Measurements from ENCODE around the gene IFNGR2. TPM values are rescaled to one million over a fixed set of nuclear protein-coding genes. Genes with fewer than 3 reads are reported as not detected.
"Not testable (repeated sequence)": the region's sequence is repeated elsewhere in the genome, so short reads cannot be mapped to it uniquely, and the experiment has no call there.

IFNGR2 gene
- total RNA-seq, 1 donor from 2014 or later: 59.9 TPM

DNA sequence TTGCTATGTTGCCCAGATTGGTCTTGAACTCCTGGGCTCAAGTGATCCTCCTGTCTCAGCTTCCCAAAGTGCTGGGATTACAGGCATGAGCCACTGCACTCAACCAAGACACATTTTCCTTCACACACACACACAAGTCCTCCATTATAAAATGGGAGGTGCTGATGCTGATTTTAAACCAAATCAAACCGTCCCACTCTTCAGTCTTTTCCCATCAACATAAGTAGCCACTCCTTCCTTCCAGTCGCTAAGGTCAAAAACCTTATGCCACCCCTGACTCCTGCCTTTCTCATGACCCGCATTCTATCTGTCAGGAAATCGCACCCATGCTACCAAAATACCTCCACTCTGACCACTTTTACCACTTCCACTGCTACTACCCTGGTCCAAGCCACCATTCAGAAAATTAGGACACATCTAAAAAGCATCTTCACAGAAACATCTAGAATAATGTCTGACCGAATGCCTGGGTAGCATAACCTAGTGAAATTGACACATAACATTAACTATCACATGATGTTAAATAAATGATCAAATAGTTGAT is 28.0 kb upstream of the IFNGR2 start:
- DNase-seq (ENCODE audit: low read depth): no peak
- no peak overlapping the region for H3K4me3 ChIP-seq (ENCODE audit: low read depth, low read length)
- TF ChIP-seq, protein P1, sequence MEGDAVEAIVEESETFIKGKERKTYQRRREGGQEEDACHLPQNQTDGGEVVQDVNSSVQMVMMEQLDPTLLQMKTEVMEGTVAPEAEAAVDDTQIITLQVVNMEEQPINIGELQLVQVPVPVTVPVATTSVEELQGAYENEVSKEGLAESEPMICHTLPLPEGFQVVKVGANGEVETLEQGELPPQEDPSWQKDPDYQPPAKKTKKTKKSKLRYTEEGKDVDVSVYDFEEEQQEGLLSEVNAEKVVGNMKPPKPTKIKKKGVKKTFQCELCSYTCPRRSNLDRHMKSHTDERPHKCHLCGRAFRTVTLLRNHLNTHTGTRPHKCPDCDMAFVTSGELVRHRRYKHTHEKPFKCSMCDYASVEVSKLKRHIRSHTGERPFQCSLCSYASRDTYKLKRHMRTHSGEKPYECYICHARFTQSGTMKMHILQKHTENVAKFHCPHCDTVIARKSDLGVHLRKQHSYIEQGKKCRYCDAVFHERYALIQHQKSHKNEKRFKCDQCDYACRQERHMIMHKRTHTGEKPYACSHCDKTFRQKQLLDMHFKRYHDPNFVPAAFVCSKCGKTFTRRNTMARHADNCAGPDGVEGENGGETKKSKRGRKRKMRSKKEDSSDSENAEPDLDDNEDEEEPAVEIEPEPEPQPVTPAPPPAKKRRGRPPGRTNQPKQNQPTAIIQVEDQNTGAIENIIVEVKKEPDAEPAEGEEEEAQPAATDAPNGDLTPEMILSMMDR (conservative IDR thresholded peaks at IDR 0.05; ENCODE audit: low read depth, low read length): no peak

- no peak for DNase-seq (ENCODE audit: low read depth)
- no peak overlapping the region for H3K4me3 ChIP-seq (ENCODE audit: low read depth, low read length)
- TF ChIP-seq, protein P1 (conservative IDR thresholded peaks at IDR 0.05; ENCODE audit: low read depth, low read length): no peak
Measured at GRCh38 chr21:33377221-33377920, 25.8 kb upstream of the IFNGR2 start.

DNA sequence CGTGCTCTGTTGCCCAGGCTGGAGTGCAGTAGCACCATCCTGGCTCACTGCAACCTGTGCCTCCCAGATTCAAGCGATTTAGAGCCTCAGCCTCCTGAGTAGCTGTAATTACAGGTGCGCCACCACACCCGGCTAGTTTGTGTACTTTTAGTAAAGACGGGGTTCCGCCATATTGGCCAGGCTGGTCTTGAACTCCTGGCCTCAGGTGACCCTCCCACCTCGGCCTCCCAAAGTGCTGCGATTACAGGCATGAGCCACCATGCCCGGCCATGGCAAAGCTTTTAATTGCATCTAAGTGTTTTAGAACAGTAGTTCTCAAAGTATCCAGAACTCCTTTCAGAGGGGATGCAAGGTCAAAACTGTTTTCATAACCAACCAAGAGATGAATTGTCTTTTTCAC is 25.1 kb upstream of the IFNGR2 start:
- no peak for DNase-seq (ENCODE audit: low read depth)
- TF ChIP-seq, protein P1 (conservative IDR thresholded peaks at IDR 0.05; ENCODE audit: low read depth, low read length): no peak

DNA sequence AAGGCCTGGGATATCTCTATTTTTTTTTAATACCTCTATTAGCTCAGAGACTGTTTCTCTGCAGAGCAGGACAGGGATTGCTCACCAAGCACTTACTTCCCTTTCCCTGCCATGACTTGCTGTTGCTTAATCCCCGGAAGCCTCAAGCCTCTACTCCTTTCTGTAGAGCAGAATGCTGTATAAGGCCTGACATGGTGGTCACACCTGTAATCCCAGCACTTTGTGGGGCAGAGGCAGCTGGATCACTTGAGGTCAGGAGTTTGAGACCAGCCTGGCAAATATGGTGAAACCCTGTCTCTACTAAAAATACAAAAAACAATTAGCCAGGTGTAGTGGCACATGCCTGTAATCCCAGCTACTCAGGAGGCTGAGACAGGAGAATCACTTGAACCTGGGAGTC is 23.3 kb upstream of the IFNGR2 start:
- peak; percentile 43 for DNase-seq (ENCODE audit: low read depth)
- not testable (repeated sequence) for H3K4me3 ChIP-seq (ENCODE audit: low read depth, low read length)

More for the DNA sequence above, 25.1 kb upstream of the IFNGR2 start:
- no peak overlapping the region for H3K4me3 ChIP-seq (ENCODE audit: low read depth, low read length)

DNA sequence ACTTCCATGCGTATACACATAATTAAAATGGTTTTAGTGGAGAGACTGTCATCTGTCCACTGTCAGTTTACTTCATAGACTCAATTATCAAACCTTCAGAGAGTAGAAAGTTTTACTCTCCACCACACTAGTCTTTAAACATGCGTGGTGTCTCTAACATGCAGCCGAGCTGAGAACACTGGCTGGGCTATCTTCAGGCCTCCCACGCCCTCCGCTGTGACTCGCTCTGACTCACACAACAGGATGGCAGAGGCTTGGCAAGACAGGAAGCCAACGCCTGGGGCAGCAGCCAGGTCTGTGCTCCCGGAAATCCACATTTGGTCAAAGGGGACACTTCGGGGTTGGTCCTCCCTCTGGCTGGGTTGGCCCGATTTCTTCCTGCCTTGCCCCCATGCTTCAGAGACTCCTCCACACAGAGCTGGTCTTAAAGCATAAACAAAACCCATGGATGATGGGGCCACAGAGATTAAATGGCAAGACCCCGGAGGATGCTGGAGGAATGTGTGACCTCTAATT is 22.7 kb upstream of the IFNGR2 start:
- H3K4me3 ChIP-seq (ENCODE audit: low read depth, low read length): no peak overlapping the region
- DNase-seq (ENCODE audit: low read depth): peak; percentile 80
- TF ChIP-seq, protein P1 (conservative IDR thresholded peaks at IDR 0.05; ENCODE audit: low read depth, low read length): no peak

GRCh38 chr21:33381381-33381780 is 21.8 kb upstream of the IFNGR2 start:
- DNase-seq (ENCODE audit: low read depth); H3K4me3 ChIP-seq (ENCODE audit: low read depth, low read length): not testable (repeated sequence)

DNA sequence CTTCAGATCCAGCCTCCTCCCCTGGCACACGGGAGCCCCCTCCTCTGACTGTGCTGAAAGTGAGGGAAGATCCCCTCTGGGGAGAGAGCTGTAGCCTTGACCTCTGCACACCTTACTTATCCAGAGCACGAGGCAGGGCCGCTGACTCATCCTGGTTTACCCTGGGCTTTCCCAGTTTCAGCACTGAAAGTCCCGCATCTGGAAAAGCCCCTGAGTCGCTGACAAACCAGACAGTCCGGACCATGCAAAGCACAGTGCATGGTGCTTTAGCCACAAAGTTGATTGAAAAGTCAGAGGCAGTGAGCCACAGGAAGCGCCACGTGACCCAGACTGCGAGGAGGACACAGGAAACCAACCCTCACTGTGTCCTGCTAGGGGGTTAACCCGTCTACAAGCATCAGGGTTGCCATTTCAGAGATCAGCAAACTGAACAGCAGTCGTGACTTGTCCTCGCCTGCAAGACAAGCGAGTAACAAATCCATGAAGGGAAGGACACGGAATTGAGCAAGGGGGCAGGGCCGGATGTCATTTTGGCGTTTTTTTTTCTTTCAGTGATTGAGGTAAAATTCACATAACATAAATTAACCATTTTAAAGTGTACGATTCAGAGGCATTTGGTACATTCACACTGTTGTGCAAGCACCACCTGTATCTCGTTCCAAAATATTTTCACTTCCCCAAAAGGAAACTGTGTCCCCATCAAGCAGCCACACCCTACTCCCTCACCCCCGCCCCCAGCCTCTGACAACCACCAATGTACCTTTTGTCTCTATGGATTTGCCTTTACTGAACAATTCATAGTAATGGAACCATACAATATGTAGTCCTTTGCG is 19.9 kb upstream of the IFNGR2 start:
- no peak overlapping the region for H3K4me3 ChIP-seq (ENCODE audit: low read depth, low read length)
- peak; percentile 93 for DNase-seq (ENCODE audit: low read depth)
- TF ChIP-seq, protein P1 (conservative IDR thresholded peaks at IDR 0.05; ENCODE audit: low read depth, low read length): no peak
